Panc1 (cell line): ENCODE results near the gene HNF1B. TPM values are rescaled to one million over a fixed set of nuclear protein-coding genes. Genes with fewer than 3 reads are reported as not detected.

Experiments
- ATAC-seq: fragments of 200-7000 bp; cut with Tn5 transposase; 2 replicates; pipeline ENCODE4 v1.9.1; 2020; ENCODE audit warnings: mild to moderate bottlenecking, moderate library complexity
- BruUV-seq: library from RNA; stranded (reverse); fragments of 400-500 nt; replicated peaks from 2 replicates; lab custom pipeline; 2021; lab: Mats Ljungman, UMichigan
- CTCF ChIA-PET: fragments of 300-600 bp; sonication (Branson Sonifier 250); formaldehyde crosslinking; loops from one replicate; lab custom pipeline; 2022; ENCODE audit warnings: antibody characterized with exemption; lab: Charles Lee
- POLR2A ChIA-PET: fragments of 300-600 bp; sonication (Branson Sonifier 250); formaldehyde crosslinking; loops from one replicate; lab custom pipeline; 2022; ENCODE audit warnings: antibody characterized with exemption; lab: Charles Lee
- DNase-seq: peaks from one replicate; pipeline ENCODE4 v3.0.0-alpha.2; 2010; ENCODE audit warnings: low read depth, low spot score
- H3K27ac ChIP-seq: 2 replicates; pipeline ENCODE4 v1.5.1; 2011; ENCODE audit warnings: mild to moderate bottlenecking, low read length, inconsistent platforms
- H3K27me3 ChIP-seq: fragments of 200-500 bp; sonication (Bioruptor generic); 2 replicates; pipeline ENCODE4 v1.6.0; 2014; ENCODE audit warnings: low read length, inconsistent platforms; ENCODE audit not compliant: control insufficient read depth, insufficient read depth
- H3K36me3 ChIP-seq: fragments of 200-500 bp; sonication (Bioruptor generic); 2 replicates; pipeline ENCODE4 v1.5.1; 2014; ENCODE audit warnings: inconsistent platforms, mild to moderate bottlenecking, low read length, moderate library complexity; ENCODE audit not compliant: control insufficient read depth, insufficient read depth
- H3K4me1 ChIP-seq: 2 replicates; pipeline ENCODE4 v1.5.1; 2011; ENCODE audit warnings: inconsistent platforms, mild to moderate bottlenecking, low read length, moderate library complexity; ENCODE audit not compliant: control insufficient read depth, insufficient read depth
- H3K4me3 ChIP-seq, 2 experiments: 2 replicates each; pipeline ENCODE4 v1.5.1; 2011 to 2012; ENCODE audit warnings: low read depth in 2 of 2, low read length in 2 of 2, mild to moderate bottlenecking in 2 of 2, inconsistent platforms in 1 of 2, moderate library complexity in 1 of 2
- H3K9me3 ChIP-seq: fragments of 200-500 bp; sonication (Bioruptor generic); 2 replicates; pipeline ENCODE4 v1.5.1; 2014; ENCODE audit warnings: low read depth, mild to moderate bottlenecking, inconsistent platforms, low read length, moderate library complexity; ENCODE audit not compliant: control insufficient read depth, insufficient read depth
- CTCF ChIP-seq: fragments of 450-650 bp; IDR thresholded peaks from 2 replicates; pipeline ENCODE4 v1.5.1; 2017; ENCODE audit warnings: mild to moderate bottlenecking
- POLR2AphosphoS5 ChIP-seq: IDR thresholded peaks from 2 replicates; pipeline ENCODE4 v1.6.1; 2012; ENCODE audit warnings: mild to moderate bottlenecking, low read depth, low read length, moderate library complexity
- REST ChIP-seq, 2 experiments: IDR thresholded peaks; 2 replicates each; pipeline ENCODE4 v1.6.1; 2011 to 2012; ENCODE audit warnings: low read depth in 2 of 2, control low read depth in 1 of 2, low read length in 1 of 2, mild to moderate bottlenecking in 1 of 2, moderate library complexity in 1 of 2; ENCODE audit not compliant: insufficient read depth in 1 of 2
- SIN3A ChIP-seq: IDR thresholded peaks from 2 replicates; pipeline ENCODE4 v1.6.1; 2012; ENCODE audit warnings: low read depth, mild to moderate bottlenecking, low read length, moderate library complexity, borderline replicate concordance; ENCODE audit not compliant: insufficient read depth
- TCF7L2 ChIP-seq: IDR thresholded peaks from 2 replicates; pipeline ENCODE4 v1.6.1; 2011; ENCODE audit warnings: mild to moderate bottlenecking, low read depth, low read length, inconsistent platforms
- in situ Hi-C: cut with HindIII; loops from 2 replicates; pipeline ENCODE4 v1.10.0; 2016; ENCODE audit warnings: low sequenced_read_pairs, low pct_unique_long_range_greater_than_20kb
- intact Hi-C: fragments of 100-400 bp; cut with micrococcal nuclease; formaldehyde crosslinking; loops from one replicate; pipeline ENCODE4 v1.10.0; 2022; ENCODE audit not compliant: unreplicated experiment
- total RNA-seq: library from RNA; stranded (reverse); gene quantifications from one replicate; pipeline ENCODE4 v1.2.1, GENCODE V29; 2021; ENCODE audit not compliant: unreplicated experiment

Gene HNF1B
- total RNA-seq, 1 experiment from 2014 or later, result not detected

- Histone ChIP-seq H3K9me3 (no peaks in the 10 kb centered on the region), H3K4me1 (peaks cover 11% of the 10 kb centered on the region), H3K4me3 (no peak overlapping the region), H3K36me3 (no peaks in the 10 kb centered on the region), H3K27ac (no peak overlapping the region), H3K27me3 (no peaks in the 10 kb centered on the region)
- intact Hi-C loops, result no loop called here
- BruUV-seq, result no TSS peak
- no peak for ATAC-seq
- POLR2A ChIA-PET, result no interaction called here
- TF ChIP-seq TCF7L2 (no peak), POLR2AphosphoS5 (no peak), SIN3A (no peak), REST (IDR thresholded peaks at IDR 0.05; ENCODE audit: insufficient read depth in 1 of 2, low read depth in 2 of 2, low read length in 1 of 2) (no peak), CTCF (no peak)
- in situ Hi-C loops, result no loop called here
- CTCF ChIA-PET, result interaction anchor here (1.5 kb wide), 1 partner anchor 104 kb away, joined by 3 read pairs; no protein-coding TSS in a partner anchor
- no peak for DNase-seq
These were observed 31.8 kb downstream of the HNF1B start for GRCh38 chr17:37713028-37713431.

GRCh38 chr17:37711113-37711512 is 33.7 kb downstream of the HNF1B start:
- in situ Hi-C loops, result no loop called here
- ChIA-PET CTCF (no interaction called here), POLR2A (no interaction called here)
- ATAC-seq (no peak), DNase-seq (no peak)
- Histone ChIP-seq H3K36me3 (no peaks in the 10 kb centered on the region), H3K27me3 (no peaks in the 10 kb centered on the region), H3K27ac (no peak overlapping the region), H3K9me3 (no peaks in the 10 kb centered on the region), H3K4me1 (no peaks in the 10 kb centered on the region), H3K4me3 (no peak overlapping the region)
- intact Hi-C loops, result no loop called here
- BruUV-seq, result no TSS peak
- TF ChIP-seq CTCF, result no peak
- TF ChIP-seq REST (IDR thresholded peaks at IDR 0.05; ENCODE audit: insufficient read depth in 1 of 2, low read depth in 2 of 2, low read length in 1 of 2), result no peak
- TF ChIP-seq TCF7L2, result no peak
- no peak for TF ChIP-seq SIN3A
- TF ChIP-seq POLR2AphosphoS5, result no peak
